HCT116 (cell line): Measurements from ENCODE around the gene IFT122. TPM values are rescaled to one million over a fixed set of nuclear protein-coding genes. Genes with fewer than 3 reads are reported as not detected.

Experiments used
- ATAC-seq: fragments of 200-7000 bp; cut with Tn5 transposase; 2 replicates; pipeline ENCODE4 v1.9.1; 2020; ENCODE audit warnings: mild to moderate bottlenecking, moderate library complexity
- BruUV-seq: library from RNA; stranded (reverse); fragments of 400-500 nt; replicated peaks from 2 replicates; lab custom pipeline; 2021; lab: Mats Ljungman, UMichigan
- CTCF ChIA-PET: fragments of 300-600 bp; sonication (Branson Sonifier 250); formaldehyde crosslinking; loops from one replicate; lab custom pipeline; 2021; ENCODE audit warnings: antibody characterized with exemption; lab: Charles Lee
- POLR2A ChIA-PET: fragments of 300-600, 350-600 bp; sonication (Branson Sonifier 250); formaldehyde crosslinking; loops from one replicate; lab custom pipeline; 2021; ENCODE audit warnings: antibody characterized with exemption; lab: Charles Lee
- RAD21 ChIA-PET, 2 experiments: fragments of 300-600 bp; sonication (Branson Sonifier 250); formaldehyde crosslinking; loops; one replicate each; lab custom pipeline; 2023; ENCODE audit warnings: low total read pairs in 2 of 2; ENCODE audit not compliant: uncharacterized antibody in 2 of 2, unreplicated experiment in 2 of 2, low non-redundant PET in 1 of 2; lab: Charles Lee
- DNase-seq: peaks from one replicate; pipeline ENCODE4 v3.0.0-alpha.2; 2010; ENCODE audit warnings: low read depth, low spot score
- H2AFZ ChIP-seq: fragments of 200-600 bp; shearing (Covaris generic), sonication (generic); 2 replicates; pipeline ENCODE4 v1.6.1; 2017; ENCODE audit warnings: low read depth, mixed run types, mixed read lengths, antibody characterized with exemption, low read length; ENCODE audit not compliant: poor library complexity, severe bottlenecking
- H3K27ac ChIP-seq: 2 replicates; pipeline ENCODE4 v1.5.1; 2012; ENCODE audit warnings: low read depth, low read length
- H3K27me3 ChIP-seq: fragments of 200-600 bp; sonication (generic); 2 replicates; pipeline ENCODE4 v1.6.1; 2016; ENCODE audit warnings: mixed run types, low read length, mixed read lengths; ENCODE audit not compliant: insufficient read depth
- H3K36me3 ChIP-seq, 2 experiments: fragments of 200-500 bp in 1 of 2; fragments of 200-600 bp in 1 of 2; sonication (Bioruptor generic) in 1 of 2; sonication (generic) in 1 of 2; 2 replicates each; pipeline versions ENCODE4 v1.5.1 to v1.6.1; 2014 to 2016; ENCODE audit warnings: low read length in 2 of 2, inconsistent platforms in 1 of 2, mixed read lengths in 1 of 2, mixed run types in 1 of 2; ENCODE audit not compliant: insufficient read depth in 2 of 2, control insufficient read depth in 1 of 2
- H3K4me1 ChIP-seq, 2 experiments: fragments of 200-600 bp in 1 of 2; sonication (generic) in 1 of 2; 2 replicates each; pipeline versions ENCODE4 v1.5.1 to v1.6.1; 2012 to 2017; ENCODE audit warnings: low read length in 2 of 2, inconsistent platforms in 1 of 2, mild to moderate bottlenecking in 1 of 2, mixed read lengths in 1 of 2, mixed run types in 1 of 2, moderate library complexity in 1 of 2; ENCODE audit not compliant: insufficient read depth in 2 of 2, control insufficient read depth in 1 of 2
- H3K4me2 ChIP-seq: fragments of 200-600 bp; sonication (generic); 2 replicates; pipeline ENCODE4 v1.6.1; 2017; ENCODE audit warnings: mixed run types, low read length, mixed read lengths
- H3K4me3 ChIP-seq, 2 experiments: fragments of 200-600 bp in 1 of 2; sonication (generic) in 1 of 2; replicated peaks in 1 of 2; 2 replicates each; pipeline ENCODE4 v1.5.1; 2011 to 2016; ENCODE audit warnings: low read length in 2 of 2, control low read depth in 1 of 2, low read depth in 1 of 2, mild to moderate bottlenecking in 1 of 2, mixed read lengths in 1 of 2, mixed run types in 1 of 2
- H3K79me2 ChIP-seq: fragments of 200-600 bp; sonication (generic); 2 replicates; pipeline ENCODE4 v1.6.1; 2017; ENCODE audit warnings: mild to moderate bottlenecking, mixed run types, low read length, moderate library complexity, mixed read lengths; ENCODE audit not compliant: insufficient read depth
- H3K9ac ChIP-seq: fragments of 200-600 bp; sonication (generic); 2 replicates; pipeline ENCODE4 v1.6.1; 2016; ENCODE audit warnings: low read length, mixed read lengths
- H3K9me2 ChIP-seq: fragments of 200-600 bp; sonication (generic), shearing (Covaris generic); 2 replicates; pipeline ENCODE4 v1.6.1; 2017; ENCODE audit warnings: mixed run types, mild to moderate bottlenecking, moderate library complexity; ENCODE audit not compliant: insufficient read depth
- H3K9me3 ChIP-seq, 2 experiments: fragments of 200-500 bp in 1 of 2; fragments of 200-600 bp in 1 of 2; sonication (Bioruptor generic) in 1 of 2; sonication (generic) in 1 of 2; 2 replicates each; pipeline ENCODE4 v1.6.1; 2014 to 2017; ENCODE audit warnings: low read length in 2 of 2, mixed read lengths in 2 of 2, inconsistent platforms in 1 of 2, low read depth in 1 of 2, mild to moderate bottlenecking in 1 of 2, mixed run types in 1 of 2, moderate library complexity in 1 of 2; ENCODE audit not compliant: control insufficient read depth in 1 of 2, insufficient read depth in 1 of 2
- H4K20me1 ChIP-seq: fragments of 200-600 bp; sonication (generic), shearing (Covaris generic); 2 replicates; pipeline ENCODE4 v1.6.1; 2017; ENCODE audit warnings: mixed run types, mild to moderate bottlenecking, moderate library complexity; ENCODE audit not compliant: insufficient read depth
- EGR1 ChIP-seq: IDR thresholded peaks from 2 replicates; pipeline ENCODE4 v1.6.1; 2012; ENCODE audit warnings: low read depth
- EZH2phosphoT487 ChIP-seq: fragments of 200-600 bp; IDR thresholded peaks from 2 replicates; pipeline ENCODE4 v1.6.1; 2018; ENCODE audit warnings: antibody characterized with exemption, borderline replicate concordance
- POLR2A ChIP-seq: IDR thresholded peaks from 2 replicates; pipeline ENCODE4 v1.7.0; 2011; ENCODE audit warnings: borderline replicate concordance; ENCODE audit not compliant: insufficient read depth, insufficient read length; ENCODE audit errors: extremely low read depth
- SIN3A ChIP-seq: IDR thresholded peaks from 2 replicates; pipeline ENCODE4 v1.6.1; 2012; ENCODE audit warnings: low read depth
- SRF ChIP-seq: IDR thresholded peaks from 2 replicates; pipeline ENCODE4 v1.6.1; 2012; ENCODE audit warnings: low read depth
- YY1 ChIP-seq: IDR thresholded peaks from 2 replicates; pipeline ENCODE4 v1.6.1; 2011; ENCODE audit warnings: low read length, low read depth, moderate library complexity, mild to moderate bottlenecking; ENCODE audit not compliant: insufficient replicate concordance; ENCODE audit errors: extremely low read depth
- ZFX ChIP-seq: fragments of 450-650 bp; IDR thresholded peaks from 2 replicates; pipeline ENCODE4 v1.6.1; 2017
- intact Hi-C: fragments of 100-400 bp; cut with micrococcal nuclease; formaldehyde crosslinking; loops from 2 replicates; pipeline ENCODE4 v1.10.0; 2022
- total RNA-seq: library from RNA; stranded (reverse); gene quantifications from one replicate; pipeline ENCODE4 v1.2.1, GENCODE V29; 2021; ENCODE audit not compliant: unreplicated experiment
- TF ChIP-seq, protein P1 (sequence below), 3 experiments: fragments of 200-600 bp in 1 of 3; sonication (generic) in 1 of 3; IDR thresholded peaks in 2 of 3; conservative IDR thresholded peaks in 1 of 3; 2 replicates each; pipeline ENCODE4 v1.5.1; 2012 to 2017; ENCODE audit warnings: low read depth in 2 of 3, low read length in 2 of 3, antibody characterized with exemption in 1 of 3, borderline replicate concordance in 1 of 3, control low read depth in 1 of 3, mild to moderate bottlenecking in 1 of 3, mixed read lengths in 1 of 3, mixed run types in 1 of 3, moderate library complexity in 1 of 3; ENCODE audit not compliant: insufficient read depth in 1 of 3
- TF ChIP-seq, protein P2 (sequence below): IDR thresholded peaks from 2 replicates; pipeline ENCODE4 v1.6.1; 2012
- TF ChIP-seq, protein P3 (sequence below): IDR thresholded peaks from 2 replicates; pipeline ENCODE4 v1.6.1; 2012

IFT122 gene
- total RNA-seq, 1 experiment from 2014 or later: 21.4 TPM

DNA sequence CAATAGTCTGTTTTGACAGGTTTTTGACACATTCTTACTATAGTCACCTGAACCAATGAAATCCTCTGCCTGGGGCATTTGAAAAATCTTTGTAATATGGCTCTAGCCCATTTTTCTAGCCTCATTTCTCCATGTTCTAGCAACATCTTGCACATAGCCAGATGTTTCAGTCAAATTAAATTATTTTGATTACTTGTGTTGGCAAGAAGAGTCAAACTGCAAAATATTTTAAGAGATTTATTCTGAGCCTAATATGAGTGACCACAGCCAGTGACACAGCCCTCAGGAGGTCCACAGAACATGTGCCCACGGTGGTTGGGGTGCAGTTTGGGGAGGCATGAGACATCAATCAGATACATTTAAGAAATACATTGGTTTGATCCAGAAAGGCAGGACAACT lies 6.9 kb downstream of the IFT122 start:
- Histone ChIP-seq H3K9me2 (no peaks in the 10 kb centered on the region), H2AFZ (no peak overlapping the region), H3K4me2 (no peak overlapping the region), H3K9ac (no peak overlapping the region), H3K79me2 (0 out of 2 replicates have a peak, but pooled peaks cover 3% of the 10 kb centered on the region), H3K4me1 (no peaks in the 10 kb centered on the region), H3K36me3 (no peaks in the 10 kb centered on the region), H3K9me3 (no peaks in the 10 kb centered on the region), H3K4me3 (no peak overlapping the region), H3K27me3 (no peaks in the 10 kb centered on the region), H4K20me1 (no peaks in the 10 kb centered on the region), H3K27ac (no peak overlapping the region)
- CTCF ChIA-PET: no interaction called here
- ATAC-seq: no peak
- intact Hi-C loops: no loop called here
- no TSS peak for BruUV-seq
- RAD21 ChIA-PET: no interaction called here
- POLR2A ChIA-PET: no interaction called here
- TF ChIP-seq EZH2phosphoT487: no peak
- TF ChIP-seq SRF: no peak
- TF ChIP-seq, protein P1, sequence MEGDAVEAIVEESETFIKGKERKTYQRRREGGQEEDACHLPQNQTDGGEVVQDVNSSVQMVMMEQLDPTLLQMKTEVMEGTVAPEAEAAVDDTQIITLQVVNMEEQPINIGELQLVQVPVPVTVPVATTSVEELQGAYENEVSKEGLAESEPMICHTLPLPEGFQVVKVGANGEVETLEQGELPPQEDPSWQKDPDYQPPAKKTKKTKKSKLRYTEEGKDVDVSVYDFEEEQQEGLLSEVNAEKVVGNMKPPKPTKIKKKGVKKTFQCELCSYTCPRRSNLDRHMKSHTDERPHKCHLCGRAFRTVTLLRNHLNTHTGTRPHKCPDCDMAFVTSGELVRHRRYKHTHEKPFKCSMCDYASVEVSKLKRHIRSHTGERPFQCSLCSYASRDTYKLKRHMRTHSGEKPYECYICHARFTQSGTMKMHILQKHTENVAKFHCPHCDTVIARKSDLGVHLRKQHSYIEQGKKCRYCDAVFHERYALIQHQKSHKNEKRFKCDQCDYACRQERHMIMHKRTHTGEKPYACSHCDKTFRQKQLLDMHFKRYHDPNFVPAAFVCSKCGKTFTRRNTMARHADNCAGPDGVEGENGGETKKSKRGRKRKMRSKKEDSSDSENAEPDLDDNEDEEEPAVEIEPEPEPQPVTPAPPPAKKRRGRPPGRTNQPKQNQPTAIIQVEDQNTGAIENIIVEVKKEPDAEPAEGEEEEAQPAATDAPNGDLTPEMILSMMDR (IDR thresholded peaks at IDR 0.05 in 2 of 3, conservative IDR thresholded peaks at IDR 0.05 in 1 of 3; ENCODE audit: borderline replicate concordance in 1 of 3, insufficient read depth in 1 of 3, low read depth in 2 of 3, low read length in 2 of 3): no peak
- no peak for TF ChIP-seq POLR2A
- TF ChIP-seq, protein P2, sequence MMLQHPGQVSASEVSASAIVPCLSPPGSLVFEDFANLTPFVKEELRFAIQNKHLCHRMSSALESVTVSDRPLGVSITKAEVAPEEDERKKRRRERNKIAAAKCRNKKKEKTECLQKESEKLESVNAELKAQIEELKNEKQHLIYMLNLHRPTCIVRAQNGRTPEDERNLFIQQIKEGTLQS: no peak
- TF ChIP-seq EGR1: no peak
- TF ChIP-seq ZFX: no peak
- TF ChIP-seq YY1: no peak
- TF ChIP-seq SIN3A: no peak
- TF ChIP-seq, protein P3, sequence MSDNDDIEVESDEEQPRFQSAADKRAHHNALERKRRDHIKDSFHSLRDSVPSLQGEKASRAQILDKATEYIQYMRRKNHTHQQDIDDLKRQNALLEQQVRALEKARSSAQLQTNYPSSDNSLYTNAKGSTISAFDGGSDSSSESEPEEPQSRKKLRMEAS: no peak
- no peak for DNase-seq
